GM23338 (cell line): ENCODE measurements around the gene SPTBN4. TPM values are rescaled to one million over a fixed set of nuclear protein-coding genes. Genes with fewer than 3 reads are reported as not detected.

Experiments
- ATAC-seq: fragments of 200-7000 bp; cut with Tn5 transposase; 3 replicates; pipeline ENCODE4 v1.9.1; 2020
- DNase-seq: peaks from one replicate; pipeline ENCODE4 v3.0.0-alpha.2; 2015; ENCODE audit warnings: low spot score
- H2AFZ ChIP-seq: fragments of 200-600 bp; sonication (generic); 2 replicates; pipeline ENCODE4 v1.8.0; 2016; ENCODE audit warnings: antibody characterized with exemption, mild to moderate bottlenecking, moderate library complexity
- H3F3A ChIP-seq: fragments of 200-600 bp; sonication (generic); replicated peaks from 2 replicates; pipeline ENCODE4 v1.8.0; 2017; ENCODE audit warnings: antibody characterized with exemption, mixed run types, low read depth
- H3K27ac ChIP-seq: fragments of 200-600 bp; sonication (generic); 2 replicates; pipeline ENCODE4 v1.6.1; 2016; ENCODE audit warnings: low read depth
- H3K27me3 ChIP-seq: fragments of 200-600 bp; sonication (generic); 2 replicates; pipeline ENCODE4 v1.8.0; 2016; ENCODE audit warnings: mild to moderate bottlenecking, mixed run types, moderate library complexity; ENCODE audit not compliant: insufficient read depth
- H3K36me3 ChIP-seq: fragments of 200-600 bp; sonication (generic); 2 replicates; pipeline ENCODE4 v1.8.0; 2016; ENCODE audit warnings: mild to moderate bottlenecking; ENCODE audit not compliant: insufficient read depth
- H3K4me1 ChIP-seq: fragments of 200-600 bp; sonication (generic); 2 replicates; pipeline ENCODE4 v1.8.0; 2016; ENCODE audit warnings: mild to moderate bottlenecking, moderate library complexity; ENCODE audit not compliant: insufficient read depth
- H3K4me2 ChIP-seq: fragments of 200-600 bp; sonication (generic); 2 replicates; pipeline ENCODE4 v1.7.1; 2017; ENCODE audit warnings: mixed run types
- H3K4me3 ChIP-seq: fragments of 200-600 bp; sonication (generic); 2 replicates; pipeline ENCODE4 v1.6.1; 2016; ENCODE audit warnings: mixed run types
- H3K79me2 ChIP-seq: fragments of 200-600 bp; sonication (generic); replicated peaks from 2 replicates; pipeline ENCODE4 v1.8.0; 2017; ENCODE audit warnings: mild to moderate bottlenecking; ENCODE audit not compliant: insufficient read depth
- H3K9me2 ChIP-seq: fragments of 200-600 bp; sonication (generic); 2 replicates; pipeline ENCODE4 v1.8.0; 2017; ENCODE audit not compliant: insufficient read depth
- H4K20me1 ChIP-seq: fragments of 200-600 bp; sonication (generic); replicated peaks from 2 replicates; pipeline ENCODE4 v1.8.0; 2017; ENCODE audit warnings: mild to moderate bottlenecking; ENCODE audit not compliant: insufficient read depth
- H3K27ac Mint-ChIP-seq: 2 replicates; pipeline ENCODE4 v1.8.0; 2020; ENCODE audit warnings: inconsistent platforms, mild to moderate bottlenecking, moderate library complexity, mixed read lengths
- H3K27me3 Mint-ChIP-seq: 3 replicates; pipeline ENCODE4 v1.8.0; 2022; ENCODE audit warnings: low read depth, mild to moderate bottlenecking, moderate library complexity, mixed read lengths, inconsistent platforms; ENCODE audit not compliant: insufficient read depth, poor library complexity
- H3K36me3 Mint-ChIP-seq: 3 replicates; pipeline ENCODE4 v1.8.0; 2021; ENCODE audit warnings: low read depth, mild to moderate bottlenecking, inconsistent platforms, moderate library complexity, mixed read lengths
- H3K4me1 Mint-ChIP-seq: 3 replicates; pipeline ENCODE4 v1.8.0; 2020; ENCODE audit warnings: mild to moderate bottlenecking, inconsistent platforms, mixed read lengths
- H3K4me3 Mint-ChIP-seq: 3 replicates; pipeline ENCODE4 v1.8.0; 2021; ENCODE audit warnings: moderate library complexity, mild to moderate bottlenecking, inconsistent platforms, mixed read lengths
- H3K9me3 Mint-ChIP-seq: 3 replicates; pipeline ENCODE4 v1.8.0; 2020; ENCODE audit warnings: moderate library complexity, mild to moderate bottlenecking, inconsistent platforms, mixed read lengths
- CREB1 ChIP-seq: fragments of 250-450 bp; sonication (Bioruptor Pico); IDR thresholded peaks from 2 replicates; pipeline ENCODE4 v1.5.0; 2020; ENCODE audit warnings: low read depth, mild to moderate bottlenecking, moderate library complexity
- EZH2 ChIP-seq: fragments of 200-600 bp; sonication (generic); IDR thresholded peaks from one replicate; pipeline ENCODE4 v1.8.0; 2017; ENCODE audit warnings: antibody characterized with exemption, mild to moderate bottlenecking, low read depth; ENCODE audit not compliant: unreplicated experiment
- EZH2phosphoT487 ChIP-seq: fragments of 200-600 bp; sonication (generic); IDR thresholded peaks from one replicate; pipeline ENCODE4 v1.8.1; 2018; ENCODE audit warnings: antibody characterized with exemption; ENCODE audit not compliant: unreplicated experiment
- JUNB ChIP-seq: IDR thresholded peaks from one replicate; pipeline ENCODE4 v1.6.1; 2016; ENCODE audit warnings: antibody characterized with exemption; ENCODE audit not compliant: unreplicated experiment
- NANOG ChIP-seq: IDR thresholded peaks from 2 replicates; pipeline ENCODE4 v1.6.1; 2016; ENCODE audit warnings: antibody characterized with exemption, borderline replicate concordance
- POLR2AphosphoS5 ChIP-seq: IDR thresholded peaks from 2 replicates; pipeline ENCODE4 v1.6.1; 2016; ENCODE audit warnings: antibody characterized with exemption, low read depth
- REST ChIP-seq: IDR thresholded peaks from one replicate; pipeline ENCODE4 v1.6.1; 2018; ENCODE audit warnings: antibody characterized with exemption; ENCODE audit not compliant: unreplicated experiment
- STAT1 ChIP-seq: IDR thresholded peaks from one replicate; pipeline ENCODE4 v1.6.1; 2016; ENCODE audit warnings: antibody characterized with exemption; ENCODE audit not compliant: unreplicated experiment
- ZNF114 ChIP-seq: fragments of 250-450 bp; sonication (Bioruptor Pico); IDR thresholded peaks from 2 replicates; pipeline ENCODE4 v1.5.0; 2020; ENCODE audit warnings: mild to moderate bottlenecking, moderate library complexity
- ZNF331 ChIP-seq: fragments of 250-450 bp; sonication (Bioruptor Pico); IDR thresholded peaks from 2 replicates; pipeline ENCODE4 v1.5.0; 2020; ENCODE audit warnings: low read depth, mild to moderate bottlenecking, moderate library complexity
- long read RNA-seq: library from polyadenylated mRNA; unstranded; transcript quantifications from one replicate; pipeline ENCODE4 v2.0.0, GENCODE V29; 2020; ENCODE audit not compliant: unreplicated experiment
- polyA plus RNA-seq: library from polyadenylated mRNA; unstranded; fragments of >200 nt; fragmentation: Nextera tagmentation; extraction: Ambion mirVana; gene quantifications from 2 replicates; pipeline ENCODE4 v1.2.1, GENCODE V29; 2016
- total RNA-seq: library from RNA; depleted of rRNA; stranded (reverse); fragments of >200 nt; shearing (Covaris generic); gene quantifications from 2 replicates; pipeline ENCODE4 v1.2.3, GENCODE V29; 2014; rRNA removed
- TF ChIP-seq, protein P1 (sequence below): IDR thresholded peaks from 2 replicates; pipeline ENCODE4 v1.6.1; 2016; ENCODE audit warnings: antibody characterized with exemption

The SPTBN4 gene
- total RNA-seq: 2.3 and 4.5 TPM in 2 replicates
- polyA plus RNA-seq: 1.6 and 2.2 TPM in 2 replicates
- long read RNA-seq, partial matches to known transcripts: 0 of 1 reads
- long read RNA-seq, other reads (novel, unspliced or antisense): 0 of 1 reads

DNA sequence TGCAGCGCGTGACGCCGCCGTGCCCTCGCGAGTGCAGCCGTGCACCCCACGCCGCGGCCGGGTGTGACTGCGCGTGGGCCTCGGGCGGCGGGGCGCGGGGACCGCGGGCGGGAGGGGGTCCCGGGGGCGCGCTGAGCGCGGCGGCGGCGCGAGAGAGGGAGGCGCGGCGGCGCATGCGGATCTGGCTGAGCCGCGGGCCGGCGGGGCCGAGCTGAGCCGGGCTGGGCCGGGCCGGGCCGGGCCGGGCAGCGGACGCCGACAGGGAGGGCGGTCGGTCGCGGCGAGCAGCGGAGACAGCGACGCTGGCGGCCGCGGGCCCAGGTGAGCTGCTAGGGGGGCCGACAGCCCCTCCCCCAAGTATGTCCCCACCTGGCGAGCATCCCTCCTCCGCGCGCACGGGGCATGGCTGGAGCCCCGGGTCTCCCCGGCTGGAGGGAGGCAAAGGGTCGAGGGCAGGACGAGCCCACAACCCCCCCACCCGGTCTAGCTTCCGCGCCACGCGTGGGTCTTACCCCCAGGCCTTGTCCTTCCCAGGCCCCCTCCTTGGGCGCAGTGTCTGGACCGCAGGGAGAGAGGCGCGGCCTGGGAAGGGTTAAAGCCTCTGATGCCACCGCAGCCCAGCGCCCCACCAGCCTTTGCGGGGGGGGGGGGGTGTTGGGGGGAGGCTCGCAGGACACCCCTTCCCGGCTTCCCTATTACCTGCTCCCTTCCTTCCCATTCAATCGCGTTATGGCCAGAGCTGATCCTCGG is at the start of gene SPTBN4:
TSS of gene SPTBN4 (plus strand) at position 17 of the 750 bp plus-strand sequence. CDS start 5,621 bp downstream, outside the sequence.
- no peaks in the 10 kb centered on the region; the same call in 2 of the 3 replicates for H3K36me3 Mint-ChIP-seq
- H3K27ac Mint-ChIP-seq: no peak within 1 kb of the TSS
- peak within 1 kb of the TSS; percentile 47; the same call in 1 of the 2 replicates for H2AFZ ChIP-seq
- H3K79me2 ChIP-seq: no peaks in the 10 kb centered on the region
- H3K27me3 Mint-ChIP-seq: peaks cover 34% of the 10 kb centered on the region
- peak; percentile 54 for DNase-seq
- ATAC-seq: peak; percentile 4; the same call in 2 of the 3 replicates
- TF ChIP-seq ZNF331 (CRISPR knock-in tag) (no peak), CREB1 (no peak), EZH2 (no peak), ZNF114 (CRISPR knock-in tag) (no peak), POLR2AphosphoS5 (no peak), STAT1 (no peak), EZH2phosphoT487 (no peak), REST (no peak)
- TF ChIP-seq, protein P1, sequence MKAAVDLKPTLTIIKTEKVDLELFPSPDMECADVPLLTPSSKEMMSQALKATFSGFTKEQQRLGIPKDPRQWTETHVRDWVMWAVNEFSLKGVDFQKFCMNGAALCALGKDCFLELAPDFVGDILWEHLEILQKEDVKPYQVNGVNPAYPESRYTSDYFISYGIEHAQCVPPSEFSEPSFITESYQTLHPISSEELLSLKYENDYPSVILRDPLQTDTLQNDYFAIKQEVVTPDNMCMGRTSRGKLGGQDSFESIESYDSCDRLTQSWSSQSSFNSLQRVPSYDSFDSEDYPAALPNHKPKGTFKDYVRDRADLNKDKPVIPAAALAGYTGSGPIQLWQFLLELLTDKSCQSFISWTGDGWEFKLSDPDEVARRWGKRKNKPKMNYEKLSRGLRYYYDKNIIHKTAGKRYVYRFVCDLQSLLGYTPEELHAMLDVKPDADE: no peak
- peak within 1 kb of the TSS; percentile 79 for H3K4me3 Mint-ChIP-seq
- H3K4me2 ChIP-seq: peak within 1 kb of the TSS; percentile 78
- no peaks in the 10 kb centered on the region for H3K9me2 ChIP-seq
- H3K4me3 ChIP-seq: peak within 1 kb of the TSS; percentile 88
- H3K36me3 ChIP-seq: no peaks in the 10 kb centered on the region
- H3F3A ChIP-seq: peaks cover 3% of the 10 kb centered on the region; the same call in 1 of the 2 replicates
- H3K27ac ChIP-seq: no peak within 1 kb of the TSS
- no peaks in the 10 kb centered on the region for H4K20me1 ChIP-seq
- no peaks in the 10 kb centered on the region; the same call in 1 of the 2 replicates for H3K4me1 ChIP-seq
- no peaks in the 10 kb centered on the region; the same call in 2 of the 3 replicates for H3K9me3 Mint-ChIP-seq
- peaks cover 36% of the 10 kb centered on the region for H3K27me3 ChIP-seq
- H3K4me1 Mint-ChIP-seq: peaks cover 13% of the 10 kb centered on the region

GRCh38 chr19:40417643-40417981 is 49.2 kb upstream of the SPTBN4 start:
- Mint-ChIP-seq H3K27ac (no peak overlapping the region), H3K27me3 (peaks cover 2% of the 10 kb centered on the region), H3K9me3 (no peaks in the 10 kb centered on the region), H3K36me3 (peaks cover 8% of the 10 kb centered on the region), H3K4me3 (no peak overlapping the region; the same call in 2 of the 3 replicates), H3K4me1 (peaks cover 29% of the 10 kb centered on the region)
- no peaks in the 10 kb centered on the region for H4K20me1 ChIP-seq
- DNase-seq: no peak
- H3K36me3 ChIP-seq: no peaks in the 10 kb centered on the region
- no peaks in the 10 kb centered on the region for H3K9me2 ChIP-seq
- no peak overlapping the region for H3K27ac ChIP-seq
- no peak overlapping the region; the same call in 1 of the 2 replicates for H2AFZ ChIP-seq
- H3K4me3 ChIP-seq: no peak overlapping the region
- no peaks in the 10 kb centered on the region for H3K79me2 ChIP-seq
- no peaks in the 10 kb centered on the region for H3F3A ChIP-seq
- ATAC-seq: no peak
- peaks cover 18% of the 10 kb centered on the region for H3K4me1 ChIP-seq
- no peak overlapping the region for H3K4me2 ChIP-seq
- H3K27me3 ChIP-seq: no peaks in the 10 kb centered on the region
- TF ChIP-seq JUNB (no peak), REST (no peak), NANOG (no peak), EZH2phosphoT487 (no peak)
